Measurements from ENCODE around the gene MAD1L1. TPM values are rescaled to one million over a fixed set of nuclear protein-coding genes. Genes with fewer than 3 reads are reported as not detected.

The MAD1L1 gene
- polyA plus RNA-seq, 1 experiment = 32.0 TPM

- POLR2A ChIA-PET = no interaction called here
- CTCF ChIA-PET = no interaction called here
- TF ChIP-seq, protein P1, sequence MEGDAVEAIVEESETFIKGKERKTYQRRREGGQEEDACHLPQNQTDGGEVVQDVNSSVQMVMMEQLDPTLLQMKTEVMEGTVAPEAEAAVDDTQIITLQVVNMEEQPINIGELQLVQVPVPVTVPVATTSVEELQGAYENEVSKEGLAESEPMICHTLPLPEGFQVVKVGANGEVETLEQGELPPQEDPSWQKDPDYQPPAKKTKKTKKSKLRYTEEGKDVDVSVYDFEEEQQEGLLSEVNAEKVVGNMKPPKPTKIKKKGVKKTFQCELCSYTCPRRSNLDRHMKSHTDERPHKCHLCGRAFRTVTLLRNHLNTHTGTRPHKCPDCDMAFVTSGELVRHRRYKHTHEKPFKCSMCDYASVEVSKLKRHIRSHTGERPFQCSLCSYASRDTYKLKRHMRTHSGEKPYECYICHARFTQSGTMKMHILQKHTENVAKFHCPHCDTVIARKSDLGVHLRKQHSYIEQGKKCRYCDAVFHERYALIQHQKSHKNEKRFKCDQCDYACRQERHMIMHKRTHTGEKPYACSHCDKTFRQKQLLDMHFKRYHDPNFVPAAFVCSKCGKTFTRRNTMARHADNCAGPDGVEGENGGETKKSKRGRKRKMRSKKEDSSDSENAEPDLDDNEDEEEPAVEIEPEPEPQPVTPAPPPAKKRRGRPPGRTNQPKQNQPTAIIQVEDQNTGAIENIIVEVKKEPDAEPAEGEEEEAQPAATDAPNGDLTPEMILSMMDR (IDR thresholded peaks at IDR 0.05; ENCODE audit: insufficient read depth, low read depth, low read length) = no peak
- DNase-seq (ENCODE audit: low read depth) = no peak
- peaks cover 9% of the 10 kb centered on the region for H3K36me3 ChIP-seq (ENCODE audit: control insufficient read depth, insufficient read depth, low read length)
- no peaks in the 10 kb centered on the region for H3K27me3 ChIP-seq (ENCODE audit: control insufficient read depth, insufficient read depth, low read length)
- H3K4me3 ChIP-seq (ENCODE audit: low read depth, low read length) = no peak overlapping the region
Observed at GRCh38 chr7:2129323-2130095, 103.2 kb downstream of the MAD1L1 start.

GRCh38 chr7:2128601-2129322 lies 104.0 kb downstream of the MAD1L1 start:
- POLR2A ChIA-PET = no interaction called here
- CTCF ChIA-PET = no interaction called here

DNA sequence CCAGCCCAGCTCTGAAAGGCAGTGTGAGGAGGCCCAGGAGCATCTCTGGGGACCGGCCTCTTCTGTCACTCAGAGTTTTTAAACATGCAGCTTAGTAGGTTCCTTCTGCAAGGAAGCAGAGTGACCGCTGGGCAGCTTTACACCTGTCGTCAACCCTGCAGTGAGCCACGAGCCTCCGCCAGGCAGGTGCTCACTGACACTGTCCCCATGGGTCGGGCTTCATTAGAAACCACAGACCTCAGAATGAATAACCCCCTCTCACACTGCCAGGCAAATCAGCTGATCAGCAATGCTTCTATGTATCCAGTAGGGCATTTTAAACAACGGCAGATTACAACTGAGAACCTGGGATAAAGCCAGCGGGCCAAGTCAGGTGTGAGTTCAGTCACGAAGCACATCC lies 106.1 kb downstream of the MAD1L1 start:
- TF ChIP-seq, protein P1 (IDR thresholded peaks at IDR 0.05; ENCODE audit: insufficient read depth, low read depth, low read length) = no peak
- no peak for DNase-seq (ENCODE audit: low read depth)
- peaks cover 7% of the 10 kb centered on the region for H3K36me3 ChIP-seq (ENCODE audit: control insufficient read depth, insufficient read depth, low read length)
- ChIA-PET CTCF (no interaction called here), POLR2A (no interaction called here)
- H3K27me3 ChIP-seq (ENCODE audit: control insufficient read depth, insufficient read depth, low read length) = no peaks in the 10 kb centered on the region
- no peak overlapping the region for H3K4me3 ChIP-seq (ENCODE audit: low read depth, low read length)

More at GRCh38 chr7:2128601-2129322, 104.0 kb downstream of the MAD1L1 start:
- DNase-seq (ENCODE audit: low read depth) = no peak
- TF ChIP-seq, protein P1 (IDR thresholded peaks at IDR 0.05; ENCODE audit: insufficient read depth, low read depth, low read length) = no peak
- peaks cover 9% of the 10 kb centered on the region for H3K36me3 ChIP-seq (ENCODE audit: control insufficient read depth, insufficient read depth, low read length)
- no peaks in the 10 kb centered on the region for H3K27me3 ChIP-seq (ENCODE audit: control insufficient read depth, insufficient read depth, low read length)
- no peak overlapping the region for H3K4me3 ChIP-seq (ENCODE audit: low read depth, low read length)

GRCh38 chr7:2125931-2126330 lies 106.8 kb downstream of the MAD1L1 start:
- no peak overlapping the region for H3K4me3 ChIP-seq (ENCODE audit: low read depth, low read length)
- CTCF ChIA-PET = no interaction called here
- TF ChIP-seq, protein P1 (IDR thresholded peaks at IDR 0.05; ENCODE audit: insufficient read depth, low read depth, low read length) = no peak
- DNase-seq (ENCODE audit: low read depth) = no peak
- H3K27me3 ChIP-seq (ENCODE audit: control insufficient read depth, insufficient read depth, low read length) = no peaks in the 10 kb centered on the region
- peaks cover 7% of the 10 kb centered on the region; the same call in 1 of the 2 replicates for H3K36me3 ChIP-seq (ENCODE audit: control insufficient read depth, insufficient read depth, low read length)
- POLR2A ChIA-PET = no interaction called here

GRCh38 chr7:2124604-2125345 lies 108.0 kb downstream of the MAD1L1 start:
- H3K4me3 ChIP-seq (ENCODE audit: low read depth, low read length) = no peak overlapping the region
- ChIA-PET POLR2A (no interaction called here), CTCF (no interaction called here)
- DNase-seq (ENCODE audit: low read depth) = no peak
- no peaks in the 10 kb centered on the region for H3K27me3 ChIP-seq (ENCODE audit: control insufficient read depth, insufficient read depth, low read length)
- peaks cover 7% of the 10 kb centered on the region for H3K36me3 ChIP-seq (ENCODE audit: control insufficient read depth, insufficient read depth, low read length)
- TF ChIP-seq, protein P1 (IDR thresholded peaks at IDR 0.05; ENCODE audit: insufficient read depth, low read depth, low read length) = no peak
